ENCODE measurements around the gene DNAH17.

Gene DNAH17

DNA sequence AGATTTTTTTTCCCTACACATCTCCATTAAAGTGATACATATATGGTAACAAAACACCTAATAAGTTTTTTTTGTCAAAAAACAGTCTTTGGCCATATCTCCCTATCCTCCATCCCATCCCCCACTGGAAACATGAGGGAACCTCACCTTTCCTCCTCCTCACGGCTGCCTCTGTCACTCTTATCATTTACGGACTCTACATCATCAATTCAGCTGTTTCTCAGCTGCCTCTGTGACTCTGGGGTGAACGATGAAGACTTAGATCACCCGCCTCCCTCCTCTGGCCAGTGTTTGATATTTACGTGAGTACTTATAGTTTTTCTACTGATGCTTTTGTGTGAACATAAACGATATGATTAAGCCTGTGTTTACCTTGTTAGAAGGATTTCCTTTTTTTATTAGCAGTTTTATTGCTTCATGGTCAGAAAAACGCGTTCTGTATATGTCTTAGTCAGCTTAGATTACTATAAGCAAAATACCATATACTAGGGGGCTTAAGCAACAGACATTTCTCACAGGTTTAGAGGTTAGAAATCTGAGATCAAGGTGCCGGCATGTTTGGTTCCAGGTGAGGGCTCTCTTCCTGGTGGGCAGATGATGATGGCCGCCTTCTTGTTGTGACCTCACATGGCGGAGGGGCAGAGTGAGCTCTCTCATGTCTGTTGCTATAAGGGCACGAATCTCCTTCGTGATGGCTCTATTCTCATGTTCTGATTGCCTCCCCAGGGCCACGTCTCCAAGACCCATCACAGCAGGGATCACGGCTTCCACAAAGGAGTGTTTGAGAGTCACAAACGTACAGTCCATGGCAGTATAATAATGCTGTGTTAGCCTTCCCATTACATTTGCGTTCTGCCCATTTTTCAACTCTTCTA lies 32.1 kb downstream of the DNAH17 start:
- no peak for DNase-seq

DNA sequence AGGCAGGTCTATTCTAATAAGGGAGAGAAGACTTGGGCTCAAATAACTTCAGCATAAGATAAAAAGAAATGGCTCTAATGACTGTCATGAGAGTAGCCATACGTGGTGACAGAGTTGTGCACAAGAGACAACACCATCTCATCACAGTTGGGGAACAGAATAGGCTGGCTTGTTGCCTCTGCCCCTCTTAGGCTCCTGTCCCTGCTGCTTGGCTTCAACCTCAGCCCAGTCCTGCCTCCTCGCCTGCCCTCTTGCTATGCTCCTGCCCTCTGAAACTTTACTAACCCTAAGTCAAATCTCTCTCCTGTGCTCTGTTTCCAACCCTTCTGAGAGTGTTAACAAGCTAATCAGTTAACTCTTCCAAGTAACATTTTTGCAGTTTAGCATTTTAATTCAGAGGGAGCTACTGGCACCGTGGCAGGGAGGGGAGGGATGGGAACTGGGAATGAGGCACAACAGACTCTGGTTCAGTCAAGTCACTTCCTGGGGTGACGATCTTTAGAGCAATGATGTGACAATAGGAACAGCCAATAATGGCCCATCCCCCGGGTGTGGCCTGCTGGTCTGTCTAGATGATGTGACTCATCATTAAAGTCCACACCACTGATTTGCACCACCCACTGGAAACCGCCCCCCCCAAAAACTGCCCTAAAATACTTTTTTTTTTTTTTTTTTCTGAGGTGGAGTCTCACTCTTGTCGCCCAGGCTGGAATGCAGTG lies 35.5 kb downstream of the DNAH17 start:
- DNase-seq, result peak in 1 of 2 donors; percentile 38

- DNase-seq, result no peak
Measured at GRCh38 chr17:78539781-78540180, 37.4 kb downstream of the DNAH17 start.

GRCh38 chr17:78538033-78538776 lies 39.0 kb downstream of the DNAH17 start:
- no peak for DNase-seq

GRCh38 chr17:78537217-78537860 lies 39.9 kb downstream of the DNAH17 start:
- no peak for DNase-seq

DNA sequence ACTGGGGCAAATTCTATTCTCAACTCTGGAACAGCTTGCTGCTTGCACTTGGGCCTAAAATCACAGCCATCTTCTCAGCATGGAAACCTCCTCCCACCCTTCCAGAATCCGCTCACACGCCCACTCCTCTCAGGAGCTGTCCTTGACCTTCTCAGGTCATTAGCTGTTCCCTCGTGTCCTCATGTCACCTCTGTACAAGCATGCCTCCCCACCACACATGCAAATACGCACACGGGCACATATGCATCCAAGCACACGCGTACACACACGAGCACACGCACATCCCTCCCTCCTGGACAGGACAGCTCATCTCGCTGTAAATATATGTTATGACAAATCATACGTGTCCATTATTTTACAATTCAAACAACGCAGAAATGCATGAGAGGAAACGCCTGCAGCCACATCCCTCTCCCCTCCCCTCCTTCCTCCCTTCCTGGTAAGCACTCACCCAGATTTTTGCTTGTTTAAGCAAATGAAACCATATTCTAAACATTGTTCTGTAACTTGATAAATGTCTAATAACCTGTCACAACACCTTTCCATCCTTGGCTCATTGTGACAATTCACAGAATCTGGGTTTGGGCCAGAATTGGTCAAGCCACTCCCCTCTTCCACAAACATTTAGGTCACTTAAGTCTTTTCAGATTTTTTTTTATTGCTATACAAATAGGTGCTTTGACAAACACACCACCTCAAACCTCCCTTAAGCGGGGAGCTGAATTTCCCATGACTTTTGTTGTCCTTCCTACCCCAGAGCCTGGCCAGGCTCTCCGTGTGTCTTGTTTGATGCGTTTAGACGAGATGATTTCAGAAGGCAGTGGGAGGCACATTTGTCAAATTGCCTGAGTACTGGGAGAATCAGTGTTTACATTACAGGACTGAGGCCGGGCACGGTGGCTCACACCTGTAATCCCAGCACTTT lies 41.7 kb downstream of the DNAH17 start:
- no peak for DNase-seq

- DNase-seq, result no peak
Measured at GRCh38 chr17:78534492-78535272, 42.5 kb downstream of the DNAH17 start.

- DNase-seq, result peak in 1 of 2 donors; percentile 12
Measured at GRCh38 chr17:78532922-78533640, 44.1 kb downstream of the DNAH17 start.

DNA sequence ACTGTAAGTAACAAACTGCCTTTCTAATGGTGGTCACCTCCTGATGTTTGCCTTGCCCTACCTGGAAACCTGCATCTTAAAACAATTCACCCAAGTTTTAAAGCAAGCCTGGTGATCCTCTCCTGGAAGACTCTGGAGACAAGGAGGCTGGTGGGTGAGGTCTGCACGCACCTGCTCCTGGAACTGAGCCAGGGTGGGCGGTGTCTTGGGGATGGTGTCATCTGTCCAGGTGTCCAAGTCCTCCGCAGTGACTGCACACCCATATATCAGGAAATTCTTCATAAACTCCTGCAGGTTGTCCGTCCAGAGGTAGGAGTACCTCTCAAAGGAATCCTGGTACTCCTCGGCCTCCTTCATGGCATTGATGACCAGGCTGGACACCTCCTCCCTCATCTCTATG lies 44.9 kb downstream of the DNAH17 start:
- no peak for DNase-seq

DNA sequence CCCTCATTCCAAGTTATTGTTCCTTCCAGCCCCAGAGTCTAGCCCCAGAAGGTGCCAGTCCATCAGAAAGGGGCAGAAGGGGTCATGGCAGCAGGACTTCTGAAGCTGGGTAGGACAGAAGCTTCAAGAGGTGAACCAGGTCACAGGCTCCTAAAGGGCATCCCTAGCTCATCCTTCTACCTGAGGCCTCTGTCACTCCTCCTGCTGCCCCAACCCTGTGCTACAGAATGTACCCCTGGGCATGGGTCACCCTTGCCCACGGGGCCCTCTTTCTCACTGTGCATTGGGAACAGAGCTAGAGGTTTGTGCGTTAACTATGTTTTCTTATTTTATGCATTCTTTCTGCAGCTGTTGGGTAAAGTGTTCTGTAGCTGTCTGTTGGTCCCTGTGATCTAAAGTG lies 46.5 kb downstream of the DNAH17 start:
- DNase-seq, result no peak

DNA sequence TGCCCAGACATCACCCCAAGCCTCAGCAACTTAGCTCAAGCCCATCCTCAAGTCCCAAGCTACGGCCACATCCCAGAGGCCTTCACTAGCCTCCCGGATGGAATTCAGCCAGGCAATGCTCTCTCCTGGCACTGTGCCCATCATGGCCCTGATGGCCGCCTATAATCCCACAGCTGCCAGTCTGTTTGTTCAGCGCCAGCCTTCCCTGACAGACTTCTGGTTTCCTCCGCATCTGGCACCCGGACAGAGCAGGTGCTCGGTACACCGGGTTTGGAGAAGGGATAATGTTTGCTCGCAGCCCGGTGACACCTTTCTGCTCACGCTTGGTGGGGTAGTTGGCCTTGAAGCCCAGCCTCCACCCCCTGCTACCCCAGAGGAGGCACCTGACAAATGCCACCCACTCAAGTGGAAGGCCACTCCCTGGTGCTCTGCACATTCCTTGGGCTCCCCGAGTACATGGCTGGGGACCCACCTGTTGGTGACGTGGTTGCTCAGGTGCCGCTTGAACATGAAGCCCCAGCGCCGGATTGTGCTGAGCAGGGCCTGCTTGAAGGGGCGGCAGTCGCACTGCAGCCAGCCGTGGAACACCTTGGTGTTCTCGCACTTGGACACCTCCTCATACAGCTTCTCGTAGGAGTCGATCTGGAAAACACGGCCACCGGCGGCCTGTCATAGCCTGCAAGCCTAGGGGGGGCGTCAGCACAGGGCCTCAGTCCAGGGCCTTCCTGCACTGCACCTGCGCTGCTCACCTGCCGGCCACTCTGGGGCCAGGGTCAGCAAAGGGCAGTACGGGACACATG lies 47.1 kb downstream of the DNAH17 start:
- no peak for DNase-seq

DNA sequence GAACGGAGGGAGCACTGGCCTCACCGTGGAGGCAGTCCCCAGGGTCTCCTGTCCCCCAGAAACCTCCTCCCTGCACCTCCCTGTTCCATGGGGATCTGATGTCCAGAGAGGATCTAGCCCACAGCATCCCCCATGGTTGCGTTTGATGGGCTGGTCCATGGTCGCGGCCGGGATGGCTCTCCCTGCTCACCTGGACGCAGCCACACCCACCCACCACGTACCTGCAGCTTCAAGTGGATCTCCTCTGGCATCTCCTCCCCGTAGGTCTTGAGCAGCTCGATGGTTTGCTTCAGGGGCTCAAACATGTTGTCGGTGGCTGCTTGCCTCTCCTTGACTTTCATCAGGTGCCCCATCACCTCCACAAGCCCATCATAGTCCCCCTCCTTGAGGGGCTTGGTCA lies 47.9 kb downstream of the DNAH17 start:
- no peak for DNase-seq

DNA sequence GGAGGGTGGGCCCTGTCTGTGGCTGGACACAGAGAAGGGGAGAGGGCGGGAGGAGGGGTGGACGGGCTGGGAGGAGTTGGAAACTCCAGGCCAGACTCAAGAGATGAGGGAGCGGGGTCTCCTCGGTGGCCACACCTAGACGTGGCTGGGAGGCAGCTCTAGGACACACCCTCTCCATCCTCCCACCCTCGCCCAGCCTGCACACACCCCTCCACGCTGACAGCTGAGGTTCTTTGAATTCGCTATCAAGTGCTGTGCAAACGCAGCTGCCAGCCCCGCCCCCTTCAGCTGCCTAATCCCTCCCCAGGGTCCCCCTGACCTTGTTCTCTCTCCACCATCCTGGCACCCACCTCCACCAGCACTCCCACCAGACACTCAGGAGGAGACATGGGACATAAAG lies 48.7 kb downstream of the DNAH17 start:
- DNase-seq, result no peak

DNA sequence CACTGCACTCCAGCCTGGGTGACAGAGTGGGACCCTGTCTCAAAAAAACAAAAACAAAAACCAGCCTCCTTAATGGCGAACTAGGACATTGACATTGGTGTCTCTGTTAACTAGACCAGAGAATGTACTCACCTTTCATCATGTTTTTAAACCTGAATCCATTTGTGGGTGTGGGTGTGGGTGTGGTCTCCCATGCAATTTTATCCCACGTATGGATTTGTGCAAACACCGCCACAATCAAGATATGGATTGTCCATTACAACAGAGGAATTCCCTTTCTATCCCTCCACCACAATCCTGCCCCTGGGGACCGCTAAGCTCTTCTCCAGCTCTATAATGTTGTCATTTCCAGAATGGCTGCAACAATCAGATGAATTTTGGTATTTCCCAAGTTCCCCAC lies 49.9 kb downstream of the DNAH17 start:
- no peak for DNase-seq

- DNase-seq, result no peak
Measured at GRCh38 chr17:78526231-78527025, 50.8 kb downstream of the DNAH17 start.

GRCh38 chr17:78525511-78526160 lies 51.6 kb downstream of the DNAH17 start:
- no peak for DNase-seq

DNA sequence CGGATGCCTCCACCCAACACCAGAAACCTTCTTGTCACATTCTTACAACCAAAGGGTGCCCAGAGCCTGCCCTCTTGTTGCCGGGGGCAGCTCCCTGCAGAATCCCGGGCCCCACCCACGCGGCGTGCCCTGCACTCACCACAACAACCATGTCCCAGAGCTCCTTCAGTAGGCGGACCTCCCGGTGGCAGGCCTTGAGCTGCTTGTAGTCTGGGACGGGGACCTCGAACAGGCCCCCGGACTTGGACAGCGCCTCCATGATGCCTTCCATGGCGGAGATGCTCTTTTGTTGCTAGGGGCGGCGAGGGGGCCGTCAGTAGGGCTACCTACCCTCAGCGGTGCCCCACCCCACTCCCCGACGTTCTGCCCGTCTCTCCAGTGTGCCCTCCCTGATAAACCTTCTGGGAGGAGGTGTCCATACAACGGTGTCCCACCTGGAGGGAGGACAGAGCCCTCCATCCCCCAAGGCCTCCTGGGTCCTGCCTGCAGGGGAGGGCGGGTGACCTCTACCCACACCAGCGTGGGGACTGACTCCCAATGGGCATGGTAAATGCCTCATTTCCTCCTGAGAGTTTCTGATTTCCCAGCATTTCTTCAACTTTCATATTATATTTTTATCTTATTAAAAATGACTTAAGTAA lies 52.2 kb downstream of the DNAH17 start:
- no peak for DNase-seq
